CD14-positive monocyte (primary cell): Measurements from ENCODE around the gene CAMK1D. TPM values are rescaled to one million over a fixed set of nuclear protein-coding genes. Genes with fewer than 3 reads are reported as not detected.

ENCODE experiments used
- DNase-seq, 3 donors: peaks; one replicate each; pipeline ENCODE4 v3.0.0-alpha.2; 2011 to 2022
- H2AFZ ChIP-seq: 2 replicates; pipeline ENCODE4 v1.6.0; 2012; ENCODE audit warnings: mild to moderate bottlenecking, low read depth, low read length, inconsistent platforms; ENCODE audit not compliant: insufficient read depth, poor library complexity, severe bottlenecking
- H3K27ac ChIP-seq, 2 donors: 1 replicate in 1 of 2; 2 replicates in 1 of 2; pipeline ENCODE4 v1.5.1; 2012 to 2013; ENCODE audit warnings: low read length in 2 of 2, control low read depth in 1 of 2, inconsistent platforms in 1 of 2, low read depth in 1 of 2, mild to moderate bottlenecking in 1 of 2
- H3K27me3 ChIP-seq, 2 donors: one replicate each; pipeline versions ENCODE4 v1.6.0 to v1.6.1; 2011 to 2013; ENCODE audit warnings: low read length in 2 of 2; ENCODE audit not compliant: control insufficient read depth in 2 of 2, insufficient read depth in 2 of 2
- H3K36me3 ChIP-seq, 2 donors: replicated peaks in 1 of 2; 1 replicate in 1 of 2; 2 replicates in 1 of 2; pipeline versions ENCODE4 v1.5.1 to v1.6.1; 2012 to 2013; ENCODE audit warnings: low read length in 2 of 2, control low read depth in 1 of 2, inconsistent platforms in 1 of 2, mild to moderate bottlenecking in 1 of 2; ENCODE audit not compliant: insufficient read depth in 2 of 2, control insufficient read depth in 1 of 2
- H3K4me1 ChIP-seq, 2 donors: 1 replicate in 1 of 2; 2 replicates in 1 of 2; pipeline versions ENCODE4 v1.5.1 to v1.6.1; 2012 to 2013; ENCODE audit warnings: low read length in 2 of 2, control low read depth in 1 of 2, inconsistent platforms in 1 of 2, mild to moderate bottlenecking in 1 of 2, moderate library complexity in 1 of 2; ENCODE audit not compliant: insufficient read depth in 2 of 2, control insufficient read depth in 1 of 2
- H3K4me2 ChIP-seq: replicated peaks from 2 replicates; pipeline ENCODE3; 2012; ENCODE audit warnings: low read length, moderate library complexity, mild to moderate bottlenecking; ENCODE audit not compliant: poor library complexity, severe bottlenecking; ENCODE audit errors: extremely low read depth
- H3K4me3 ChIP-seq, 3 experiments: fragments of 200-600 bp in 1 of 3; sonication (generic) in 1 of 3; replicated peaks in 1 of 3; 1 replicate in 2 of 3; 2 replicates in 1 of 3; pipeline ENCODE4 v1.5.1; 2011 to 2013; ENCODE audit warnings: low read length in 3 of 3, mild to moderate bottlenecking in 3 of 3, control low read depth in 2 of 3, low read depth in 2 of 3, inconsistent platforms in 1 of 3, moderate library complexity in 1 of 3
- H3K79me2 ChIP-seq: 2 replicates; pipeline ENCODE4 v1.6.0; 2012; ENCODE audit warnings: mild to moderate bottlenecking, control low read depth, inconsistent platforms, low read length, moderate library complexity; ENCODE audit not compliant: insufficient read depth
- H3K9ac ChIP-seq: 2 replicates; pipeline ENCODE4 v1.6.0; 2017; ENCODE audit warnings: low read length, mild to moderate bottlenecking; ENCODE audit not compliant: insufficient read depth, poor library complexity, severe bottlenecking
- H3K9me3 ChIP-seq, 2 donors: replicated peaks in 1 of 2; 1 replicate in 1 of 2; 2 replicates in 1 of 2; pipeline versions ENCODE4 v1.5.1 to v1.6.1; 2012 to 2013; ENCODE audit warnings: low read length in 2 of 2, control low read depth in 1 of 2; ENCODE audit not compliant: control insufficient read depth in 1 of 2, insufficient read depth in 1 of 2
- H4K20me1 ChIP-seq: 2 replicates; pipeline ENCODE4 v1.6.0; 2012; ENCODE audit warnings: mild to moderate bottlenecking, low read length, control low read depth, moderate library complexity; ENCODE audit not compliant: insufficient read depth
- H3K27ac Mint-ChIP-seq, 7 donors: one replicate each; pipeline ENCODE4 v1.8.0; 2020; ENCODE audit warnings: mild to moderate bottlenecking in 7 of 7, mixed read lengths in 7 of 7, moderate library complexity in 6 of 7, inconsistent platforms in 2 of 7
- H3K27me3 Mint-ChIP-seq, 3 donors: one replicate each; pipeline ENCODE4 v1.8.0; 2021 to 2022; ENCODE audit warnings: low read depth in 3 of 3, mild to moderate bottlenecking in 3 of 3, mixed read lengths in 3 of 3, moderate library complexity in 3 of 3, inconsistent platforms in 1 of 3
- H3K36me3 Mint-ChIP-seq, 2 donors: one replicate each; pipeline ENCODE4 v1.8.0; 2020; ENCODE audit warnings: mixed read lengths in 2 of 2, inconsistent platforms in 1 of 2, mild to moderate bottlenecking in 1 of 2
- H3K4me1 Mint-ChIP-seq: one replicate; pipeline ENCODE4 v1.8.0; 2020; ENCODE audit warnings: mild to moderate bottlenecking, mixed read lengths
- H3K4me3 Mint-ChIP-seq, 2 donors: one replicate each; pipeline ENCODE4 v1.8.0; 2020; ENCODE audit warnings: mild to moderate bottlenecking in 2 of 2, mixed read lengths in 2 of 2, moderate library complexity in 1 of 2
- H3K9me3 Mint-ChIP-seq, 7 donors: one replicate each; pipeline ENCODE4 v1.8.0; 2020 to 2022; ENCODE audit warnings: mixed read lengths in 7 of 7, mild to moderate bottlenecking in 6 of 7, moderate library complexity in 6 of 7, inconsistent platforms in 2 of 7
- CTCF ChIP-seq: fragments of 200-600 bp; IDR thresholded peaks from one replicate; pipeline ENCODE4 v1.8.0; 2022; ENCODE audit warnings: antibody characterized with exemption, mild to moderate bottlenecking
- WGBS: methylation state at CpG from one replicate; pipeline ENCODE4 v1.1.5; 2013; ENCODE audit warnings: missing lambda C conversion rate; ENCODE audit not compliant: insufficient coverage; 5-methylcytosine and 5-hydroxymethylcytosine counted together
- intact Hi-C, 2 donors: fragments of 100-400 bp; cut with micrococcal nuclease; formaldehyde crosslinking; loops; one replicate each; pipeline versions ENCODE4 v1.15.0 to v1.15.1; 2023
- polyA plus RNA-seq, 3 donors: library from polyadenylated mRNA; depleted of rRNA in 1 of 3; unstranded in 2 of 3; stranded (reverse) in 1 of 3; fragments of 300-500 nt in 2 of 3; fragments of >200 nt in 1 of 3; fragmentation: Illumina TruSeq in 2 of 3; gene quantifications; 1 replicate in 2 of 3; 2 replicates in 1 of 3; pipeline ENCODE4 v1.2.3, GENCODE V29; 2012 to 2021

Gene CAMK1D
- polyA plus RNA-seq, 3 donors = 6.7 to 11.8 (median 7.1) TPM

- 95% methylated on average over 8 of the region's 10 CpGs for WGBS
- peaks cover 0 to 16% of the 10 kb centered on the region in 2 donors for H3K36me3 ChIP-seq
- H3K36me3 Mint-ChIP-seq = peaks cover 12 to 15% of the 10 kb centered on the region in 2 donors
Measured at GRCh38 chr10:12812571-12812970, 463.2 kb downstream of the CAMK1D start.

GRCh38 chr10:12814166-12814565 is 464.8 kb downstream of the CAMK1D start:
- Histone ChIP-seq H3K4me1 (no peaks in the 10 kb centered on the region), H3K79me2 (no peaks in the 10 kb centered on the region), H3K27ac (no peak overlapping the region), H2AFZ (no peak overlapping the region), H3K4me3 (no peak overlapping the region), H3K36me3 (peaks cover 0 to 16% of the 10 kb centered on the region in 2 donors), H4K20me1 (no peaks in the 10 kb centered on the region), H3K9me3 (peaks cover 0 to 5% of the 10 kb centered on the region in 2 donors), H3K9ac (no peak overlapping the region), H3K4me2 (no peak overlapping the region), H3K27me3 (no peaks in the 10 kb centered on the region)
- Mint-ChIP-seq H3K27ac (no peak overlapping the region), H3K27me3 (peaks cover 1 to 4% (median 3%) of the 10 kb centered on the region in 3 donors), H3K4me1 (no peaks in the 10 kb centered on the region), H3K4me3 (no peak overlapping the region), H3K36me3 (peaks cover 12 to 15% of the 10 kb centered on the region in 2 donors), H3K9me3 (peaks cover 2 to 11% (median 9%) of the 10 kb centered on the region in 7 donors)
- DNase-seq = no peak
- intact Hi-C loops = no loop called here
- TF ChIP-seq CTCF = no peak
- WGBS = 95% methylated on average over 9 of the region's 9 CpGs

More at GRCh38 chr10:12812571-12812970, 463.2 kb downstream of the CAMK1D start:
- no peak overlapping the region for H3K4me2 ChIP-seq
- Mint-ChIP-seq H3K27me3 (peaks cover 1 to 4% (median 3%) of the 10 kb centered on the region in 3 donors), H3K27ac (no peak overlapping the region), H3K4me1 (no peaks in the 10 kb centered on the region), H3K4me3 (no peak overlapping the region), H3K9me3 (peaks cover 2 to 11% (median 9%) of the 10 kb centered on the region in 7 donors)
- TF ChIP-seq CTCF = no peak
- no peaks in the 10 kb centered on the region for H3K27me3 ChIP-seq
- no peaks in the 10 kb centered on the region for H4K20me1 ChIP-seq
- H3K9me3 ChIP-seq = peaks cover 0 to 5% of the 10 kb centered on the region in 2 donors
- H3K4me3 ChIP-seq = no peak overlapping the region
- no peak overlapping the region for H3K27ac ChIP-seq
- H3K9ac ChIP-seq = no peak overlapping the region
- DNase-seq = no peak
- H3K79me2 ChIP-seq = no peaks in the 10 kb centered on the region
- H2AFZ ChIP-seq = no peak overlapping the region
- intact Hi-C loops = no loop called here
- H3K4me1 ChIP-seq = no peaks in the 10 kb centered on the region
